Endometrium (tissue), 2 donors: ENCODE data around the gene MRPL4.

Source experiments
- FAIRE-seq: peaks from 2 replicates; lab custom pipeline; 2012; peaks lifted over from hg19 to GRCh38; lab: Jason Lieb, UNC
- donor health status: control.
- donor health status: control.

MRPL4 gene

GRCh38 chr19:10251792-10252694 lies at the start of gene MRPL4:
Gene MRPL4, plus strand, starts transcription at chr19:10252214. Its CDS starts 40 bp downstream, at chr19:10252254.
- peak; percentile 98 for FAIRE-seq

- FAIRE-seq = no peak
These were observed 48.3 kb upstream of the MRPL4 start for GRCh38 chr19:10203686-10204085.

GRCh38 chr19:10205636-10206035 lies 46.4 kb upstream of the MRPL4 start:
- no peak for FAIRE-seq

GRCh38 chr19:10206226-10206885 lies 45.7 kb upstream of the MRPL4 start:
- FAIRE-seq = no peak

GRCh38 chr19:10207026-10207425 lies 45.0 kb upstream of the MRPL4 start:
- FAIRE-seq = no peak

GRCh38 chr19:10209315-10209714 lies 42.7 kb upstream of the MRPL4 start:
- no peak for FAIRE-seq

- no peak for FAIRE-seq
These were observed 41.0 kb upstream of the MRPL4 start for GRCh38 chr19:10211061-10211460.

- no peak for FAIRE-seq
These were observed 40.3 kb upstream of the MRPL4 start for GRCh38 chr19:10211691-10212090.

GRCh38 chr19:10214784-10215183 lies 37.2 kb upstream of the MRPL4 start:
- FAIRE-seq = no peak

- FAIRE-seq = no peak
These were observed 34.9 kb upstream of the MRPL4 start for GRCh38 chr19:10217085-10217484.

GRCh38 chr19:10219678-10220077 lies 32.3 kb upstream of the MRPL4 start:
- FAIRE-seq = no peak

- no peak for FAIRE-seq
These were observed 31.3 kb upstream of the MRPL4 start for GRCh38 chr19:10220695-10221094.

- FAIRE-seq = no peak
These were observed 29.7 kb upstream of the MRPL4 start for GRCh38 chr19:10222201-10222890.

- no peak for FAIRE-seq
These were observed 28.4 kb upstream of the MRPL4 start for GRCh38 chr19:10223488-10224213.

GRCh38 chr19:10224337-10224736 lies 27.7 kb upstream of the MRPL4 start:
- no peak for FAIRE-seq

GRCh38 chr19:10226021-10226375 lies 26.0 kb upstream of the MRPL4 start:
- no peak for FAIRE-seq

- peak; percentile 60 for FAIRE-seq
These were observed 25.5 kb upstream of the MRPL4 start for GRCh38 chr19:10226376-10227025.

- FAIRE-seq = no peak
These were observed 24.7 kb upstream of the MRPL4 start for GRCh38 chr19:10227026-10227971.

GRCh38 chr19:10228393-10228792 lies 23.6 kb upstream of the MRPL4 start:
- FAIRE-seq = no peak

- FAIRE-seq = no peak
These were observed 23.1 kb upstream of the MRPL4 start for GRCh38 chr19:10228920-10229319.
